HG02759 (cell line): ENCODE results near the gene EFHC2.
A peak's percentile ranks its signal among the peaks of the same experiment; 100 is the strongest.
"Not testable (repeated sequence)": the region's sequence is repeated elsewhere in the genome, so short reads cannot be mapped to it uniquely, and the experiment has no call there.

Source experiments
- ATAC-seq: cut with Tn5 transposase; IDR thresholded peaks from one replicate; pipeline ENCODE4 v1.9.1; 2021; ENCODE audit warnings: mild to moderate bottlenecking, moderate library complexity; ENCODE audit not compliant: unreplicated experiment

EFHC2 gene

GRCh38 chrX:44303119-44303518 lies 40.4 kb downstream of the EFHC2 start:
- no peak for ATAC-seq

DNA sequence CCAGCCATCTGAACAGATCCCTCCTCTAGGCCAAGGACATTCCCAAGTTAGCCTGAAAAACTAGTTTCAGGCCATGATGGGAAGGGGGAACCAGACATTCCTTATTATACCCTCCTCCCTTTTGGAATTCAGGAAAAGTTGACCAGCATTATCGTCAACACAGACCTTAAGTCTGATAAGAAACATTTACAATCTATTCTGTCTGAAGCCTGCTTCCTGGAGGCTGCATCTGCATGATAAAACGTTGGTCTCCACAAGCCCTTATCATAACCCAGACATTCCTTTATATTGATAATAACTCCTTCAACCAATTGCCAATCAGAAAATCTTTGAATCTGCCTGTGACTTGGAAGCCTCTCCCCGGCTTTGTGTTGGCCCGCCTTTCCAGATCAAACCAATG lies 44.3 kb downstream of the EFHC2 start:
- ATAC-seq: no peak

DNA sequence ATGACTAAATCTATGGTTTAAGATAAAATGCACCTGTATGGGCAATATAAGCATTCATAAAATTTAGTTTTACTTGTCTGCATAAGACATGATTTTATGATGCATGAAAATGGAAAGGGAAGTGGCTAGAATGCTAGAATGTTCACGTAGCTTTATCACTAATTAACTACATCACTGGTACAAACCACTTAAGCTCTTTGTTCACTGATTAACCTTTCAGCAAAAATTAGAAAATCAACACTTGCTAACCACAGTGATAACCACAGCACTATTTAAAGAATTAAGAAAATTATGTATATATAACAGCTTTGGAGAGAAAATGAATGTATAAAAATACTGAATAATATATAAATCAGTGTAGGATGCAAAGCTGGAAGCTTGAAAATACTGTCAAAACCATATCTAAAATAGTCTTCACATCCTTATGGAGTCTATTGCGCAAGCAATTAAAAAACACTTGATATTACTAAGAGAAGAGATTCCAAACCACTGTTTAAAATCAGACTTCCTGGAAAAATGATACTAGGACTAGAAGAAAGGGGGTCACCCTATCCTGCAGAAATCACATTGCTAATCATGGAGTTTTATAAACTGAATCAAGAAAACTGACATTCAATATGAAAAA lies 51.9 kb downstream of the EFHC2 start:
- ATAC-seq: no peak

GRCh38 chrX:44290718-44291117 lies 52.8 kb downstream of the EFHC2 start:
- ATAC-seq: no peak

- ATAC-seq: no peak
These were observed 60.7 kb downstream of the EFHC2 start for GRCh38 chrX:44282753-44283152.

GRCh38 chrX:44280116-44280515 lies 63.4 kb downstream of the EFHC2 start:
- no peak for ATAC-seq

- ATAC-seq: no peak
These were observed 69.4 kb downstream of the EFHC2 start for GRCh38 chrX:44274096-44274495.

- ATAC-seq: no peak
These were observed 75.6 kb downstream of the EFHC2 start for GRCh38 chrX:44267861-44268260.

- no peak for ATAC-seq
These were observed 76.4 kb downstream of the EFHC2 start for GRCh38 chrX:44267116-44267515.

GRCh38 chrX:44265559-44265958 lies 77.9 kb downstream of the EFHC2 start:
- ATAC-seq: no peak

GRCh38 chrX:44264936-44265335 lies 78.5 kb downstream of the EFHC2 start:
- ATAC-seq: no peak

- no peak for ATAC-seq
These were observed 82.2 kb downstream of the EFHC2 start for GRCh38 chrX:44261286-44261685.

GRCh38 chrX:44260609-44261008 lies 82.9 kb downstream of the EFHC2 start:
- ATAC-seq: no peak

- ATAC-seq: not testable (repeated sequence)
These were observed 87.7 kb downstream of the EFHC2 start for GRCh38 chrX:44255742-44256141.

GRCh38 chrX:44253575-44253942 lies 89.9 kb downstream of the EFHC2 start:
- no peak for ATAC-seq

DNA sequence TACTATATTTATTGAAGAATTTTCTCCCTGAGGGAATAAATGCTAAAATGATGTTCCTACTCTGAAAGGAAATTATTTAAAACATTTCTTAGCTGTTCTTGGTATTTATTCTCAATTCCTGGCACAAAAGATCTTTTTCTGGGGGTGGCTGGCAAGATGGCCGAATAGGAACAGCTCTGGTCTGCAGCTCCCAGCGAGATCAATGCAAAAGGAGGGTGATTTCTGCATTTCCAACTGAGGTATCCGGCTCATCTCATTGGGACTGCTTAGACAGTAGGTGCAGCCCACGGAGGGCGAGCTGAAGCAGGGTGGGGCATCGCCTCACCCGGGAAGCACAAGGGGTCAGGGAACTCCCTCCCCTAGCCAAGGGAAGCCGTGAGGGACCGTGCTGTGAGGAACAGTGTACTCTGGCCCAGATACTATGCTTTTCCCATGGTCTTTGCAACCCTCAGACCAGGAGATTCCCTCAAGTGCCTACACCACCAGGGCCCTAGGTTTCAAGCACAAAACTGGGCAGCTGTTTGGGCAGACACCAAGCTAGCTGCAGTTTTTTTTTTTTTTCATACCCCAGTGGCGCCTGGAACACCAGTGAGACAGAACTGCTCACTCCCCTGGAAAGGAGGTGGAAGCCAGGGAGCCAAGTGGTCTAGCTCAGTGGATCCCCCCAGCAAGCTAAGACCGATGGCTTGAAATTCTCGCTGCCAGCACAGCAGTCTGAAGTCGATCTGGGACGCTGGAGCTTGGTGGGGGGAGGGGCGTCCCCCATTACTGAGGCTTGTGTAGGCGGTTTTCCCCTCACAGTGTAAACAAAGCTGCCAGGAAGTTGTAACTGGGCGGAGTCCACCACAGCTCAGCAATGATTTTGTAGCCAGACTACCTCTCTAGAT lies 90.5 kb downstream of the EFHC2 start:
- peak; percentile 91 for ATAC-seq

DNA sequence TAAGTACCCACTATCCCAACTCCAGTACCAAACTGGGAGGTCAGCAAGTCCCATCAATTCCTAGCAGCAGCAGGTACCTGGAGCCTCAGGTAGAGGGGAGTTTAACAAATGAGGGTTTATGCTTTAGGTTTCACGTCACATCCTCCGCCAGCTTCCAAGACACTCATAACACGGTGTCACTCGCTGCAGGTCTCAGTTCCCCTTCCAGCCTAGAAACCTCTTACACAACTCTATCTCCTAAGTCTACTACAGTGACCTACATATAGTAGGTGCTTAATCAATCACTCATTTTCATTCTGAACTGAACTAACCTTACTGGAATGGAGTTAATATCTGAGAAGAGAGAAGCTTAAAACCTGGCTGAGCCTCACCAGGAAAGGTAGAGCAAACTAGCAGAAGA lies 96.0 kb downstream of the EFHC2 start:
- ATAC-seq: no peak

- ATAC-seq: no peak
These were observed 96.6 kb downstream of the EFHC2 start for GRCh38 chrX:44246826-44247225.

DNA sequence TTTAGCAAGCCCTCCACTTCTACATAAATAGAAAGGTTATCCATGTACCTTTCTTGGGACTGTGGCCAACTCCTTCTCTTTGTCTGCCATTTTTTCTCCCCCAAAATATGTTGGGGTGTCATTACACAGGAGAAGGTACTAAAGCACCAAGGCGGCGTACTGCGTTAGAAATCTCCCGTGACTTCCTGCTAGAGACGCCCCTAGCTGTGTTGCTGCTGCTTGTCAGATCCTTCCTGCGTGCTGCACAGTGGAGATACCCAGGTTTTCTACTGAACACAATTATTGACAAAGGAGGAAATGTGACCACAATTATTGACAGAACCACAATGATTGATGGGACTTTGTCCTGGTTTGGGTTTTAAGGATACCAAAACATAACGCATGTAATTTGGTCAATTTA lies 97.7 kb downstream of the EFHC2 start:
- ATAC-seq: no peak

DNA sequence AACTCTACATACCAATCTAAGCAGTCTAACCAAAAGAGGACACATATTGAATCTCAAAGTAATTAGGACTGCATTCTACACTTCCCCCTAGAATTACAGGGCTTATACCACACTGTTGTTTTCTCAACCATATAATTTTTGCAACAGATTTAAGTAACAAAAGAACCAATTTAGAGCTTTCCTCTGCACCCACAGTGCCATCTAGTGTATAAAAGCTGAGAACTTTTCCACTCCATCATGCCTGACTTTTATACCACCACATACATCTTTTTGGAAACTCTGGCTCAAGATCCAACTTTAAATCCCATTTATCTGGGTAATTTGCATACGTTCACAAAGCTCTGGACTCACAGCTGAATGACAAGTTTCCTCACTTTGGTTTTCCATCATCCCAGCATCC lies 99.5 kb downstream of the EFHC2 start:
- no peak for ATAC-seq

GRCh38 chrX:44241546-44241945 lies 101.9 kb downstream of the EFHC2 start:
- no peak for ATAC-seq

- no peak for ATAC-seq
These were observed 103.4 kb downstream of the EFHC2 start for GRCh38 chrX:44240036-44240435.
